AG04450 (cell line): ENCODE results near the gene NADK2. TPM values are rescaled to one million over a fixed set of nuclear protein-coding genes. Genes with fewer than 3 reads are reported as not detected.

Experiments used
- CTCF ChIA-PET: fragments of 300-600, 350-600 bp; formaldehyde crosslinking; extraction: SDS; loops from one replicate; lab custom pipeline; 2022; ENCODE audit warnings: antibody characterized with exemption, inconsistent platforms; lab: Charles Lee
- POLR2A ChIA-PET: fragments of 350-600 bp; formaldehyde crosslinking; extraction: SDS; loops from one replicate; lab custom pipeline; 2021; ENCODE audit warnings: antibody characterized with exemption, inconsistent platforms; lab: Yijun Ruan, JAX
- DNase-seq: peaks from one replicate; pipeline ENCODE4 v3.0.0-alpha.2; 2011; ENCODE audit warnings: low read depth, low spot score
- H3K27ac ChIP-seq: one replicate; pipeline ENCODE4 v1.5.1; 2012; ENCODE audit warnings: low read depth, low read length, control low read depth
- H3K27me3 ChIP-seq: one replicate; pipeline ENCODE4 v1.6.0; 2012; ENCODE audit warnings: low read length; ENCODE audit not compliant: control insufficient read depth, insufficient read depth
- H3K4me3 ChIP-seq: 2 replicates; pipeline ENCODE4 v1.5.1; 2011; ENCODE audit warnings: mild to moderate bottlenecking, low read depth, low read length, control low read depth
- H3K9me3 ChIP-seq: 2 replicates; pipeline ENCODE4 v1.5.1; 2012; ENCODE audit warnings: low read length; ENCODE audit not compliant: control insufficient read depth, insufficient read depth
- polyA plus RNA-seq: library from polyadenylated mRNA; depleted of rRNA; stranded (reverse); fragments of >200 nt; gene quantifications from 2 replicates; pipeline ENCODE4 v1.2.3, GENCODE V29; 2011
- TF ChIP-seq, protein P1 (sequence below): IDR thresholded peaks from 2 replicates; pipeline ENCODE4 v1.5.1; 2011; ENCODE audit warnings: low read depth, low read length, control low read depth, inconsistent platforms

The NADK2 gene
- polyA plus RNA-seq, 1 experiment = 18.5 TPM

DNA sequence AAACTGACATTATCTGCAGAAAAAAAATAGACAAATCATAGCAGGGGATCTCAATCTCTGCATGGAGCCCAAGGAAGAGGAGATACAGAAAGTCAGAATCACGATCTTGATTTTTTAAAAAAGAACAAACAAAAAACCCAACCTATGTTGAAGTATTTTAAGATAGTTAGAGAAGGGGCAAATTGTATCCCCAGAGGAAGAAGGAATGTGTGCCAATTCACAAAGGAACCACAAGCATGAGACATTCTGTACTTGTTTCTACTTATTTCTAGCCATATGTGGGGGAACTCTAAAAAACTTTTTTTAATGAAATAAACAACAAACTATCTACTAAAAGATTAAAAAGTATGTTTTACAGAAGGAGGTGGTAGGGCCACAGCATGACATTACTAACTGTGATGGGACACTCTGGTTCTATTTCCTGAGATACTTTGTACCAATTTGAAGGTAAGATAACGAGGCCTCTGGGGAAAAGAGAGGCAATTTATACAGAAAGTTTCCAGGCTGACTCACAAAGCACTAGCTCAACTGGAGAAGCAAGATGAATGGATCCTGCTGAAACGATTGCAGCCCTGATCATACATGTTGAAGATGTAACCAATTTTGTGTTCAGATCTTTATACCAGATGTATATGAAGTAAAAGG, 37.5 kb upstream of the NADK2 start:
- H3K27me3 ChIP-seq = peaks cover 6% of the 10 kb centered on the region
- H3K9me3 ChIP-seq = no peaks in the 10 kb centered on the region
- ChIA-PET CTCF (interaction anchor here (1.3 to 2.1 kb wide), 3 partner anchors 14 to 200 kb away, joined by 4 to 8 read pairs (median 8); no protein-coding TSS in a partner anchor), POLR2A (no interaction called here)
- H3K4me3 ChIP-seq = no peak overlapping the region
- TF ChIP-seq, protein P1, sequence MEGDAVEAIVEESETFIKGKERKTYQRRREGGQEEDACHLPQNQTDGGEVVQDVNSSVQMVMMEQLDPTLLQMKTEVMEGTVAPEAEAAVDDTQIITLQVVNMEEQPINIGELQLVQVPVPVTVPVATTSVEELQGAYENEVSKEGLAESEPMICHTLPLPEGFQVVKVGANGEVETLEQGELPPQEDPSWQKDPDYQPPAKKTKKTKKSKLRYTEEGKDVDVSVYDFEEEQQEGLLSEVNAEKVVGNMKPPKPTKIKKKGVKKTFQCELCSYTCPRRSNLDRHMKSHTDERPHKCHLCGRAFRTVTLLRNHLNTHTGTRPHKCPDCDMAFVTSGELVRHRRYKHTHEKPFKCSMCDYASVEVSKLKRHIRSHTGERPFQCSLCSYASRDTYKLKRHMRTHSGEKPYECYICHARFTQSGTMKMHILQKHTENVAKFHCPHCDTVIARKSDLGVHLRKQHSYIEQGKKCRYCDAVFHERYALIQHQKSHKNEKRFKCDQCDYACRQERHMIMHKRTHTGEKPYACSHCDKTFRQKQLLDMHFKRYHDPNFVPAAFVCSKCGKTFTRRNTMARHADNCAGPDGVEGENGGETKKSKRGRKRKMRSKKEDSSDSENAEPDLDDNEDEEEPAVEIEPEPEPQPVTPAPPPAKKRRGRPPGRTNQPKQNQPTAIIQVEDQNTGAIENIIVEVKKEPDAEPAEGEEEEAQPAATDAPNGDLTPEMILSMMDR = no peak
- H3K27ac ChIP-seq = no peak overlapping the region
- no peak for DNase-seq

GRCh38 chr5:36277521-36278176, 35.9 kb upstream of the NADK2 start:
- H3K27me3 ChIP-seq = peaks cover 6% of the 10 kb centered on the region
- ChIA-PET POLR2A (no interaction called here), CTCF (interaction anchor here (1.3 to 2.1 kb wide), 3 partner anchors 12 to 198 kb away, joined by 4 to 8 read pairs (median 8); no protein-coding TSS in a partner anchor)
- H3K4me3 ChIP-seq = no peak overlapping the region
- no peak overlapping the region for H3K27ac ChIP-seq
- no peak for DNase-seq
- H3K9me3 ChIP-seq = no peaks in the 10 kb centered on the region
- TF ChIP-seq, protein P1 = no peak

GRCh38 chr5:36276864-36277263, 35.1 kb upstream of the NADK2 start:
- H3K27me3 ChIP-seq = peaks cover 6% of the 10 kb centered on the region
- DNase-seq = no peak
- ChIA-PET POLR2A (no interaction called here), CTCF (interaction anchor here (4.1 kb wide), 1 partner anchor 11 kb away, joined by 23 read pairs; no protein-coding TSS in a partner anchor)
- no peak overlapping the region for H3K27ac ChIP-seq
- no peak overlapping the region for H3K4me3 ChIP-seq
- TF ChIP-seq, protein P1 = no peak
- H3K9me3 ChIP-seq = no peaks in the 10 kb centered on the region

DNA sequence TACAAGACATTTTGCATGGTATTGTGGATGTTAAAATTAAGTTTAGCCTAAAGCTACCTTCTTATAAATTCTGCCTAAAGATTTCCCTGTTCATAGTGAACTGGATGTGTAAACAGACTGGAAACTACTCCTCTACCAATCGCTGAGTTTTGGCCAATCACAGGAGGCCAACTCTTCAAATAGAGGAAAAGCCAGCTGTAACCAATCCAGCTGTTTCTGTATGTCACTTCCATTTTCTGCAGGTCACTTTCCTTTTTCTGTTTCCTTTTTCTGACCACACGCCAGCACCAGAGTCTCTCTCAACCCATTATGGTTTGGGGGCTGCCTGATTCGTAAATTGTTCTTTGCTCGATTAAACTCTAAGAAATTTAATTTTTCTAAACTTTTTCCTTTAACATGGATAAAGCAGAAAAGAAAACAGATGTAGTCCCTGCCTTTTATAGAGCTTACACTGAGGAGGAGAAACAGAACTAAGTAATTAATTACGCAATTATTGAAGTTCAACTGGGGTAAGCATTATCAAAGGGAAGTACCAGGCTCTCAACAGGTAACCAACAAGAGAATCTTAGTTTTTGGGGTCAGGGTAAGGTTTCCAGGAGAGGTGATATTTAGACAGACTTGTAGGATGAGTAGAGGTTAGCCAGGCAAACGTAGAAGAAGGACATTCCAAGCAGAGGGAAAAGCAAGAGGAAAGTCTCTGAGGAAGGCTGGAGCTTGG, 32.2 kb upstream of the NADK2 start:
- TF ChIP-seq, protein P1 = no peak
- H3K4me3 ChIP-seq = no peak overlapping the region
- H3K9me3 ChIP-seq = no peaks in the 10 kb centered on the region
- no peak for DNase-seq
- CTCF ChIA-PET = interaction anchor here (0.9 to 4.1 kb wide), 4 partner anchors 8 to 195 kb away, joined by 4 to 23 read pairs (median 4); no protein-coding TSS in a partner anchor
- H3K27me3 ChIP-seq = peaks cover 8% of the 10 kb centered on the region
- POLR2A ChIA-PET = no interaction called here
- no peak overlapping the region for H3K27ac ChIP-seq
